Renal cortical epithelial cell (primary cell): ENCODE measurements around the gene DNM3. TPM values are rescaled to one million over a fixed set of nuclear protein-coding genes. Genes with fewer than 3 reads are reported as not detected.

ENCODE experiments used
- DNase-seq: peaks from one replicate; pipeline ENCODE4 v3.0.0-alpha.2; 2011; ENCODE audit warnings: low read depth
- total RNA-seq: library from RNA; depleted of rRNA; stranded (reverse); fragments of >200 nt; gene quantifications from 2 replicates; pipeline ENCODE4 v1.2.3, GENCODE V29; 2014

DNM3 gene
- total RNA-seq, 1 donor from 2014 or later = 10.7 TPM

DNA sequence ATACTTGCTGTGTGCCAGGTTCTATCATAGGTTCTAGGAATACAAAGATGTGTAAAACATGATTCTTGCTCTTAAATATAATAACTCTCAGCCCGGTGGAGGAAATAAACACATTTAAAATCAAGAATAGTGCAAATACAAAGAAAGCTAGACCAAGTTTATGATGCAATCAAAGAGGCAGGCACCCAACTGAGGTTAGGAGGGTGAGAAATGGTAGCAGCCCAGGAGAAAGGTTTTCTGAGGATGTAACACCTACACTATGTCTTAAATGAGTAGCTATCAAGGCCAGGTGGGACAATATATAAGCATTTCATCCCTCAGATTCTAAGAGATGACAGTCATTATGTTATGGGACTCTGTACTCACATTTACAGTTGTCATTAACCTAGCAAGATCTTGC, 612.3 kb downstream of the DNM3 start:
- DNase-seq = no peak

DNA sequence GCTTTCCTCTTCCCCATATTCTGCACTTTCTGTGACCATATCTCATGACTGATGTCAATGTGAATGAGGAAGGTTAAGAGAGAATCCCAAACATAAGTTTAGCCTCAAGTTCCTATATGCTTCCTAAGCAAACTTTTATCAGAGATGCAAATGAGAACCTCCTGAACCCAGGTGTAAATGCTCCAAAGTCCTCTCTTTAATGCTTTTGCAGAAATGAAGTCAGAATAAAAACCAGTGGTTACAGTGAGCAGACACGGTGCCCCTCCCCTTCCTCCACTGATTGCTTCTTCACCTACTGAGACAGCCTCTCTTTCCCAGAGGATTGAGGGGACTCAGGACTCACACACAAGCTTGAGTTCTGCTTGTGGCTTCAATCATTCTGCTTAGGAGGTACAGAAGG, 614.2 kb downstream of the DNM3 start:
- DNase-seq = no peak

DNA sequence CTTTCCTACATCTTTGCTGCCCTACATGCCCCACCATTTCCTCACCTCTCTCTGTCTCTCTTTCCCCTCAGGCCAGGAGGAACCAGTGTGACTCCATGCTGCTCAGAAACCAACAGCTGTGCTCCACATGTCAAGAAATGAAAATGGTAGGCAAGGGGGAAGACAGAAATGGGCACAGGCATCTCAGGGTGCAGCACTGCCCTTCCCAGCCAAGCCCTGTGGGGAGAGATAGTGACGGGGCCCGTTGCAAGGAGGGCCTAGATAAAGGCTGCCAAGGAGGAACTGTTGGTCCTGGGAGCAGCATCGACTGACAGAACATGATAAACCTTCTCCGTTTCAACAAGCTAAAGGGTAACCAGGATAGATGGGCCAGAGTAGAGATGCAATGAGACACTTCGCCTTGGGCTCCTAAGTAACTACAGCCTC, 615.1 kb downstream of the DNM3 start:
- DNase-seq = no peak

DNA sequence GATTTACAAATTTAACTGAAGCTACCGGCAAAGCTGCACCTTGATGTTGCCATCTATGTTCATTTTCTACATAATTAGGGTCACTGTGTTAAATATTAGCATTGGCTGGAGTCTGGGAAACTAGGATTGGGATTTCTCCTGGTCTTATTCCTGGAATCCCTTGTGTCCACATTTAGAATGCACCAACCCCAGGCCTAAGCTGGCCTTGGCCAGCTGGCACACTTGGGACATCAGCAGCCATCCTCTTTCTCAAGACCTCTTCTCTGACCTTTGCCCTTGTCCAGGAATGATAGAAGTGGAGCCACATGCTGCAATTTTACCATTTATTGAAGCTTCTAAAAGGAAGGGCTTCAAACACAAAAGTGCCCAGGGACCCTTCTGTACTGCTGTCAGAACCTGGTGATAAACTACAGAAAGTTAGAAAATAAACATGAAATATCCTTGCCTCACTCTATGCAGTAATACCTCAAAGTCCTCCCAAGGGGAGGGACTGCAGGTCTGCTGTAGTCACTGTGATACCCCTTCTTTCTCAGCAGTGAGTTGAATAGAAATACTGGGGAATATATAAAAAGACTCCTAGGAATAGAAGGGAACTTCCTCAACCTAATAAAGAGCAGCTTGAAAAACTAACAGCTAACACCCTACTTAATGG, 616.3 kb downstream of the DNM3 start:
- DNase-seq = no peak

DNA sequence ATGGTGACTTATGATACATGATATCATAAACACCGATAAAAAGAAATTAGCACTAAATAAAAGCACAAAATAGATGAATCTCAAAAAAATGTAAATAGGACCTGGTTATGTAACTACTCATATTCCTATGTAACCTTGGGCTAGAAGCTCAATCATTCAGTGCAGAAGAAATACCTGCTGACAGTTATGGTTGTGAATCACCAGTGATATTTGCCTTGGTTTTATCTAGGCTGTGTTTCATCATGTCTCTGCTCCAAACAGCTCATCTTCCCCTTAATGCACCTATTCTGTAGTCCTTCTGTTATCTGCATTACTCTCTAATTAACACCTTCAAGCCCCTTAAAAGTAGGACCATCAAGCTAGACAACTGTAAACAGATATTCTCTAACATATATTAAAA, 618.9 kb downstream of the DNM3 start:
- DNase-seq = no peak

DNA sequence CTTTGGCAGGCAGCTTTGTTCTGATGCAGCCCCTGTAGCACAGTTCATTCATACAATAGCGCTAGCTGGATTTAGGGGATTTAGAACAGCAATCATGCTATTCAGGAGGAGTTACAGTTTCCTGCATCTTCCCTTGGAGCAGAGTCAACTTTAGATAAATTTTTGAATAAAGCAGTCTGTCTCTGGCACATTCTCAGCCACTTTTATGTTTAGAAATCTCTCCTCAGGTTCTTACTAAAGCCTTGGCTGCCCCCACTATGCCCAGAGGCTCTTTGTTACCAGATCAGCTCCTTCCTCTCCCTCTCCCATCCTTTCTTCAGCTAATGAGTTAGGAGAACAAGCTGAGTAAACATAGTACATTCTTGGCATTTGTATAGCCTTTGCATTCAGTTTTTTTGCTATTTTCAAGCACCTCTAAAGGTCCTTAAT, 619.6 kb downstream of the DNM3 start:
- DNase-seq = peak; percentile 52

Other genes with a start within 250 kb of the DNM3 start
- gene MYOCOS, start 219.3 kb upstream of the DNM3 start, total RNA-seq = 0.35 TPM in 1 of 2 replicates, not detected in the other
- gene MYOC, start 188.8 kb upstream of the DNM3 start, total RNA-seq = 0.10 TPM in 1 of 2 replicates, not detected in the other
- gene VAMP4, start 99.4 kb upstream of the DNM3 start, total RNA-seq = 5.2 and 10.7 TPM in 2 replicates
- 31.1 and 44.2 TPM in 2 replicates for gene METTL13, start 59.8 kb upstream of the DNM3 start, total RNA-seq